Measurements from ENCODE around the gene SPDYE16. TPM values are rescaled to one million over a fixed set of nuclear protein-coding genes. Genes with fewer than 3 reads are reported as not detected.
"Not testable (repeated sequence)": the region's sequence is repeated elsewhere in the genome, so short reads cannot be mapped to it uniquely, and the experiment has no call there.

SPDYE16 gene
- total RNA-seq, result 0.47 TPM in 1 of 2 replicates, not detected in the other

GRCh38 chr7:76543197-76543596 lies at the start of gene SPDYE16:
Gene SPDYE16 (minus strand): TSS chr7:76543297. CDS start chr7:76541459, 1,838 bp downstream.
- H3K36me3 Mint-ChIP-seq (ENCODE audit: low read depth); DNase-seq; H3K9me3 Mint-ChIP-seq; H3K4me3 Mint-ChIP-seq; intact Hi-C loops (cut with micrococcal nuclease); H3K4me1 Mint-ChIP-seq; H3K27me3 Mint-ChIP-seq; H3K27ac Mint-ChIP-seq: not testable (repeated sequence)

- peaks cover 33% of the 10 kb centered on the region for H3K4me1 Mint-ChIP-seq
- H3K4me3 Mint-ChIP-seq; intact Hi-C loops (cut with micrococcal nuclease); DNase-seq; H3K27ac Mint-ChIP-seq; H3K27me3 Mint-ChIP-seq; H3K9me3 Mint-ChIP-seq: not testable (repeated sequence)
- peaks cover 26% of the 10 kb centered on the region for H3K36me3 Mint-ChIP-seq (ENCODE audit: low read depth)
Observed at GRCh38 chr7:76592694-76593093, 49.6 kb upstream of the SPDYE16 start.

- H3K9me3 Mint-ChIP-seq; H3K27ac Mint-ChIP-seq; intact Hi-C loops (cut with micrococcal nuclease); H3K27me3 Mint-ChIP-seq; H3K4me3 Mint-ChIP-seq; DNase-seq: not testable (repeated sequence)
- Mint-ChIP-seq H3K4me1 (peaks cover 34% of the 10 kb centered on the region), H3K36me3 (ENCODE audit: low read depth) (peaks cover 26% of the 10 kb centered on the region)
Observed at GRCh38 chr7:76591602-76592304, 48.7 kb upstream of the SPDYE16 start.

- H3K4me1 Mint-ChIP-seq, result peaks cover 33% of the 10 kb centered on the region
- intact Hi-C loops (cut with micrococcal nuclease); H3K4me3 Mint-ChIP-seq; H3K27me3 Mint-ChIP-seq; DNase-seq; H3K9me3 Mint-ChIP-seq; H3K27ac Mint-ChIP-seq: not testable (repeated sequence)
- H3K36me3 Mint-ChIP-seq (ENCODE audit: low read depth), result peaks cover 26% of the 10 kb centered on the region
Observed at GRCh38 chr7:76591033-76591432, 47.9 kb upstream of the SPDYE16 start.

- H3K9me3 Mint-ChIP-seq; intact Hi-C loops (cut with micrococcal nuclease); H3K27me3 Mint-ChIP-seq; DNase-seq: not testable (repeated sequence)
- Mint-ChIP-seq H3K27ac (peak overlapping the region; percentile 55), H3K4me3 (peak overlapping the region; percentile 44), H3K4me1 (peaks cover 33% of the 10 kb centered on the region), H3K36me3 (ENCODE audit: low read depth) (peaks cover 15% of the 10 kb centered on the region)
Observed at GRCh38 chr7:76588586-76588985, 45.5 kb upstream of the SPDYE16 start.

GRCh38 chr7:76586585-76587315 lies 43.7 kb upstream of the SPDYE16 start:
- H3K27ac Mint-ChIP-seq, result peak overlapping the region; percentile 53
- H3K27me3 Mint-ChIP-seq; H3K36me3 Mint-ChIP-seq (ENCODE audit: low read depth); intact Hi-C loops (cut with micrococcal nuclease); DNase-seq; H3K9me3 Mint-ChIP-seq: not testable (repeated sequence)
- peaks cover 40% of the 10 kb centered on the region for H3K4me1 Mint-ChIP-seq
- H3K4me3 Mint-ChIP-seq, result peak overlapping the region; percentile 19

GRCh38 chr7:76583636-76584281 lies 40.7 kb upstream of the SPDYE16 start:
- peak overlapping the region; percentile 73 for H3K4me3 Mint-ChIP-seq
- H3K27me3 Mint-ChIP-seq; H3K9me3 Mint-ChIP-seq; DNase-seq; H3K36me3 Mint-ChIP-seq (ENCODE audit: low read depth); intact Hi-C loops (cut with micrococcal nuclease): not testable (repeated sequence)
- peaks cover 45% of the 10 kb centered on the region for H3K4me1 Mint-ChIP-seq
- peak overlapping the region; percentile 88 for H3K27ac Mint-ChIP-seq

GRCh38 chr7:76582848-76583631 lies 39.9 kb upstream of the SPDYE16 start:
- Mint-ChIP-seq H3K4me3 (peak overlapping the region; percentile 73), H3K27ac (peak overlapping the region; percentile 88), H3K4me1 (peaks cover 40% of the 10 kb centered on the region)
- DNase-seq; H3K27me3 Mint-ChIP-seq; H3K36me3 Mint-ChIP-seq (ENCODE audit: low read depth); H3K9me3 Mint-ChIP-seq; intact Hi-C loops (cut with micrococcal nuclease): not testable (repeated sequence)

GRCh38 chr7:76575919-76576655 lies 33.0 kb upstream of the SPDYE16 start:
- H3K9me3 Mint-ChIP-seq; H3K27ac Mint-ChIP-seq; intact Hi-C loops (cut with micrococcal nuclease): not testable (repeated sequence)

GRCh38 chr7:76575431-76575830 lies 32.3 kb upstream of the SPDYE16 start:
- intact Hi-C loops (cut with micrococcal nuclease); H3K36me3 Mint-ChIP-seq (ENCODE audit: low read depth); H3K4me3 Mint-ChIP-seq; H3K9me3 Mint-ChIP-seq; H3K27ac Mint-ChIP-seq; DNase-seq; H3K27me3 Mint-ChIP-seq; H3K4me1 Mint-ChIP-seq: not testable (repeated sequence)

More at GRCh38 chr7:76575919-76576655, 33.0 kb upstream of the SPDYE16 start:
- H3K36me3 Mint-ChIP-seq (ENCODE audit: low read depth); DNase-seq; H3K4me1 Mint-ChIP-seq; H3K4me3 Mint-ChIP-seq; H3K27me3 Mint-ChIP-seq: not testable (repeated sequence)

GRCh38 chr7:76572296-76572695 lies 29.2 kb upstream of the SPDYE16 start:
- intact Hi-C loops (cut with micrococcal nuclease); H3K27me3 Mint-ChIP-seq; H3K9me3 Mint-ChIP-seq; H3K27ac Mint-ChIP-seq; H3K4me1 Mint-ChIP-seq; H3K4me3 Mint-ChIP-seq; DNase-seq: not testable (repeated sequence)
- peaks cover 12% of the 10 kb centered on the region for H3K36me3 Mint-ChIP-seq (ENCODE audit: low read depth)

- H3K4me1 Mint-ChIP-seq, result not testable (repeated sequence)
Observed at GRCh38 chr7:76570324-76570775, 27.3 kb upstream of the SPDYE16 start.

GRCh38 chr7:76568742-76569141 lies 25.6 kb upstream of the SPDYE16 start:
- H3K27me3 Mint-ChIP-seq; H3K4me3 Mint-ChIP-seq; intact Hi-C loops (cut with micrococcal nuclease); DNase-seq; H3K27ac Mint-ChIP-seq; H3K9me3 Mint-ChIP-seq: not testable (repeated sequence)
- peaks cover 19% of the 10 kb centered on the region for H3K36me3 Mint-ChIP-seq (ENCODE audit: low read depth)
- peaks cover 16% of the 10 kb centered on the region for H3K4me1 Mint-ChIP-seq

More at GRCh38 chr7:76570324-76570775, 27.3 kb upstream of the SPDYE16 start:
- H3K27ac Mint-ChIP-seq; DNase-seq; H3K4me3 Mint-ChIP-seq; H3K27me3 Mint-ChIP-seq; intact Hi-C loops (cut with micrococcal nuclease); H3K9me3 Mint-ChIP-seq: not testable (repeated sequence)
- peaks cover 16% of the 10 kb centered on the region for H3K36me3 Mint-ChIP-seq (ENCODE audit: low read depth)
